Ramos (cell line): ENCODE data around the gene DSTN.

ENCODE experiments used
- in situ Hi-C: fragments of 300-500 bp; cut with MboI; formaldehyde crosslinking; loops from one replicate; pipeline ENCODE4 v1.14.3; 2022; ENCODE audit warnings: low sequenced_read_pairs; ENCODE audit not compliant: unreplicated experiment

Gene DSTN

DNA sequence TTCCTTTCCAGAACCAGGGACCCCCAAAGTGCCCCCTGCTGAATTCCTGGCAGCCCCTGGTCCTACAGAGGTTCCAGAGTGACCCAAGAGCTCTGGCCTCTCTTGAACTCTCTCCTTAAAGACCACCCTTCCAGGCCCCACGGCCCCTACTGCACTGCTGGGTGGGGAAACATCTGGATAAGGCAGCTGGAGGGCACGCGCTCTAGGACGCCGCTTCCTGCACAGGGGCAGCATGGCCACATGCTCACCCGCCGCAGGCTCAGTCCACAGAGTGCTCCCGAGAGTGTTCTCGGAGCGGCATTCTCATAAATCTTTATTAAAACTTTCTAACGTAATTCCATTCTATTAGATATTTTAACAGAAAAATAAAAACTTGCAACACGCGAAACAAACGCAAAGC is 75.1 kb downstream of the DSTN start:
- in situ Hi-C loops = no loop called here

DNA sequence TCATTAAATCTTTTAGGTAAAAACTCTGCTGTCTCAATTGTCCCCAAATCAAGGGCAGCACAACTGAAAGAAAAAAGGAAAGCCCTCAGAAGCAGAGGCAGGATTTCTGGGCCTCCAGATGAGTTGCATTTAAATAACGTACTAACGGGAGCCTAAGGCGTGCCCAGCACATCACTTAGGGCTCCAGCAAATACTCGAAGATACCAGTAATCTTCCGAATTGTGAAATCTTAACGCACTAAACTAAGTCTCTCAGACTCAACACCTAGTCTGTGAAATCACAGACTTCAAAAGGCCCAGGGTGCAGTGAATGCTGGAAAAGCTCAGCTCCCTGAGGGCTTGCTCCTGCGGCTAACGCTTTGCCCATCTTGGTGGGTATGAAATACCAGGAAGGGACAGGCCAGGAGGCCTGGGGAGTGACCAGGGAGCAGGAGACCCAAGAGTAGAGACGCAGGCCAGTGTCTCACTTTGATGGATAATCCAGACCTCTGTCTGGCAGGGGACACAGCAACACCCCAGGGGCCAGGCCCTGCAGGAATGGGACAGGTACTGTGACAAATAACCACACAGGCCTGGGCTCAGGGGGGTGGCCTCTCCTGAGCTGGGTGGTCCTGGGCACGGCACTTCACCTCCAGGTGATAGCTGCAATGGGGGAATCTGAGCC is 75.8 kb downstream of the DSTN start:
- in situ Hi-C loops = no loop called here

DNA sequence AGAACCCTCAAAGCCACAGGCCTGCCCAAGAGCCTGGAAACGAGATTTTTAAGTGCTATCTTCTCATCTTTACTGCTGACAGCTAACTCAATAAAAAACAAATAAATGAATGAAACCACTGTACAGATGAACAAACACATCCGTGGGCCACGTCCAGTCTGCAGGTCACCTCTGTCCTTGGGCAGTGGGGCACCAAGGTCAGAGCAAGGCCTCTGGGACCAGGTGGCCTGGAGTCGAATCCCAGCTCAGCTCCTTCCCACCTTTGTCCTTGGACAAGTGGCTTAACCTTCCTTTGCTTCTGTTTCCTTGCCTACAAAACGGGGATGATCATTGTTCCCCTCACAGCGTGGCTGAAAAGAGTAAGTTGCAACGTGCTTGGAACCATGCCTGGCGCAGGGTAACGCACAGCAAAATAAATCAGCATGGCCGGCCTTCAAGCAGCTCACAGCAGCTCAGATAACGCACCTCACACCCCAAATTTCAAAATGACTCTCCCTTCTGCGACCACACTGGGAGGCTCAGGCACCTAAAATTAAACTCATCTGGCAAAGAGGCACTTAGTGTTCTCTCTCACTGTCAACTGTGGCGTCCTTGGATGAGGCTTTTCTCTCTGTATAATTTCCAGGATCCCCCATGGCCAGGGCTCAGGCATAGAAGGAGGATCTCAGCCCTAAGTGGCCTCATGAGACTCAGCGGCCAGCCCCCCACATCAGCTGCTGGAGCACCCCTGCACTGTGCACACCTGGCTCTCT is 76.5 kb downstream of the DSTN start:
- in situ Hi-C loops = no loop called here

DNA sequence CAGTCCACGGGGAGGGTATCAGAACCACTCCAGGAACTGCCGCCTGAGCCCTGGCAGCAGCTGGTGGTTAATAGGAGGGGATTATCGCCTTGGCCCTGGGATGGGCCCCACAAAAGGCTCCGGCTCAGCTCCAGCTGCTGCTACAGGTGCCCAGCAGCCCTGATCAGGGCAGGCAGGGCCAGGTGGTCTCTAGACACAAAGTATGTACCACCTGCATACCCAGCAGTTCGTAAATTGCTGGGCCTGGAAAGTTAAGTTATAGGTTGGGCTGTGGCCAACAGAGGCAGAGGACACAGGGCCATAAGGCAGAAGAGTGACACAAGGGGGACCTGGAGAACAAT is 77.1 kb downstream of the DSTN start:
- in situ Hi-C loops = no loop called here

- in situ Hi-C loops = no loop called here
Measured at GRCh38 chr20:17647391-17648314, 77.8 kb downstream of the DSTN start.

GRCh38 chr20:17648315-17648646 is 78.4 kb downstream of the DSTN start:
- in situ Hi-C loops = no loop called here

DNA sequence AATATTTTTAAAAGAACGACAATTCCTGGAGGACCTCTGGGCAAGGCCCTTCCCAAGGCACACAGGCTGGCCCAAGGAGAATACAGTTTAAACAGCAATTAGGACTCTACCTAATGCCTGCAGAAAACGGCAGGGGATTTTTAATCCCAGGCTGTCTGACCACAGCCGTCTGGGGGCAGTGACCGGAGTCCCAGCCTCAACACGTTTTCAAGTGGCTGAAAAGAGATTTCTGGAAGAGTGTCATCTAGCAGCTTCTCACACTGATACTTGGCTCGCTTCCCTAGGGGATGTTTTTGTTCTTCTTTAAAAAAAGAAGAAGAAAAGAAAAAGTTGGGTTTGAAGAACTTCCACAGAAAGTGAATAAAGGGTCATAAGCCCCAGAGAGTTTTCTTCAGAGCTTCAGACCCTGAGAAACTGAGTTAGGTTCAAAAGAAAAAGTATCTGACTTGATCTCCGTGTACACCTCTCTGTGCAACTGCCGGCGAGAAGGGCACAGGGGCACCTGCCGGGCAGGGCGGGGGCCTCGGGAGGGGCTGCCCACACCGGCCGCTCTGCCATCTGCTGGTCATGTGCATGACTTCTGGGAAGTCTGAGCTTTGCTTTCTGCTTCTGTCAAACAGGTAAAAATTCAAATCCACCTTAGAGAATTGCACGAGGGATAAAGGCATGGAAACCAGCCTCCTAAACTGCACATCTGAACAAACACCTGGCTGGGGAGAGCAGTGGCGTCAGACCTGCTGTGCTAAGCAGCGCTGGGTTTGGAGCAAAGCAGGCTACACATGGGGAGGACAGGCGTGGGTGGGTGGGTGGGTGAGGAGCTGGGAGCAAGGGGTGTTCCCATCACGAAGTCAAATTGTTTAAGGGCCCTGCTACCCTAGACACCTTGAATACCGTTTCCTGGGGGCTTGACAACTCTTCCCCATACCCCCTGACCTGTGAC is 79.2 kb downstream of the DSTN start:
- in situ Hi-C loops = no loop called here

DNA sequence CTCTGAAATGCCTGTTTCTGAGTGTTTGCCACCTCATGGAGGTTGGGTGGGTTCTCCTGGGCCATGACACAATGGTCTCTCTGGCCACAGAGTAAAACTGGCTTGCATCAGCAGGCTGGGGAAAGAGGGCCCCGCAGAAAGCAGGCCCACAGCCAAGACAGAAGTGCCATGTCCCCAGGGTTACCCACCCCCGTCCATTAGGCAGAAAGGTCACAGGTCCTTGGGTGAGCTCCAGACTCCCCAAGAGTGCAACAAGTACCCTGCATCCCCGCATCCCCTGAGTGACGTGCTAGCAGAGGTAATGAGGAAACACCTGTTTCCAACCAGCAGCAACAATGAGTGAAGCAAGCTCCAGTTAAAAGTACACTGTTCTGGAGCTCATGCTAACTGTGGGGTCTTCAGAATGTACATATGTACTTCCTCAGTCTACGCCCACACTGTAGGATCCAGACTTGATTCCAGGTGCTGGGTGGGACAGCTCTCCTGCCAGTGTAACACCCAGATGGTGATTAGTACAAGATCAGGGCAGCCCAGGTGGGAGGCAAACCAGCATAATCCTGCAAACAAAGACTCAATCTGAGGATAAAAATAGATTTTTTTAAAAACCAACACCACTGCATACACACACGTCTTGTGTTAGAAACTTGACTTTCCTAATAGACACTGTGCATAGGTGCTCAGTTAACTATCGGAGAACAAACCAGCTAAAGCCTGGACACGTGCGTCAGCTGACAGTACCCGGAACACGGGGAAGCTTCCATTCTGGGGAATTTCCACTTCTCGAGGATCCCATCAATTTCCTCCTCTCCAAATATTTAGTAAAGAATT is 80.6 kb downstream of the DSTN start:
- in situ Hi-C loops = no loop called here

GRCh38 chr20:17651129-17651759 is 81.4 kb downstream of the DSTN start:
- in situ Hi-C loops = no loop called here

DNA sequence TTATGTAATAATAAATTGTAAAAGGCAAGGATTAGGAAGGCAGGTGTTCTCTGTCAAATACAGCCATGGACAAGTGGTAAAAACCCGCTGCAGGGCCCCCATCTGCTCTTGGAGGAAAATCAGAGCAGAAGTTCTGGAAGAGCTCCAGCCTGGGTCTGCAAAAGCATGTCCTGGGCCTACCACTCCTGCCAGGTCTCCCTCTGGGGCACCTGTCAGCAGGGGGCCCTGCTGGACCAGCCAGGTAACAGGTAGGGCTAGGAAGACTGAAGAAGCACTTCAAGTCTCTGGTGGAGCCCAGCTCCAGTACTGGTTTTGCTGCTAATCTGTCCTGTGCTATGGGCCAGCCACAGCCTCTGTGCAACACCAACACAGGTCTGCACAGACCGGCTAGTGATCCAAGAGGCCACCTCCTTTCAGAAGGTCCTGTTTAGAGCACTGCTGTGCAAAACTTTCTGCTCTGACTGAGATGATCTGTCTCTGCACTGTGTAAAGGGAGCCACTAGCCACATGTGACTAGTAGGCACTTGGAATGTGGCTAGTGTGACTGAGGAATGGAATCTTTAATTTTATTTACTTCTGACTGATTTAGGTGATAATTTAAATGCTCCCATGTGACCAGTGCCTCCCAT is 82.0 kb downstream of the DSTN start:
- in situ Hi-C loops = no loop called here

GRCh38 chr20:17652411-17652810 is 82.5 kb downstream of the DSTN start:
- in situ Hi-C loops = no loop called here

GRCh38 chr20:17653835-17654648 is 84.2 kb downstream of the DSTN start:
- in situ Hi-C loops = no loop called here

GRCh38 chr20:17654649-17655285 is 84.9 kb downstream of the DSTN start:
- in situ Hi-C loops = no loop called here

GRCh38 chr20:17655286-17655651 is 85.4 kb downstream of the DSTN start:
- in situ Hi-C loops = no loop called here

GRCh38 chr20:17655865-17656479 is 86.1 kb downstream of the DSTN start:
- in situ Hi-C loops = no loop called here

GRCh38 chr20:17657079-17657825 is 87.4 kb downstream of the DSTN start:
- in situ Hi-C loops = no loop called here
